Activated CD8-positive, alpha-beta memory T cell treated with anti-CD3 and anti-CD28 coated beads for 36 hours (primary cell): ENCODE data around the gene MTOR. TPM values are rescaled to one million over a fixed set of nuclear protein-coding genes. Genes with fewer than 3 reads are reported as not detected.

Experiments
- CTCF ChIA-PET: fragments of 350-600 bp; sonication (Branson Sonifier 250); formaldehyde crosslinking; loops from one replicate; lab custom pipeline; 2021; ENCODE audit warnings: antibody characterized with exemption; lab: Charles Lee
- POLR2A ChIA-PET: fragments of 350-600 bp; sonication (Branson Sonifier 250); formaldehyde crosslinking; loops from one replicate; lab custom pipeline; 2021; ENCODE audit warnings: antibody characterized with exemption; lab: Charles Lee
- total RNA-seq, 2 experiments: library from RNA; stranded (reverse); gene quantifications; one replicate each; pipeline ENCODE4 v1.2.3, GENCODE V29; 2021

MTOR gene
- total RNA-seq, 2 experiments from 2014 or later = 49.3 to 52.2 TPM

DNA sequence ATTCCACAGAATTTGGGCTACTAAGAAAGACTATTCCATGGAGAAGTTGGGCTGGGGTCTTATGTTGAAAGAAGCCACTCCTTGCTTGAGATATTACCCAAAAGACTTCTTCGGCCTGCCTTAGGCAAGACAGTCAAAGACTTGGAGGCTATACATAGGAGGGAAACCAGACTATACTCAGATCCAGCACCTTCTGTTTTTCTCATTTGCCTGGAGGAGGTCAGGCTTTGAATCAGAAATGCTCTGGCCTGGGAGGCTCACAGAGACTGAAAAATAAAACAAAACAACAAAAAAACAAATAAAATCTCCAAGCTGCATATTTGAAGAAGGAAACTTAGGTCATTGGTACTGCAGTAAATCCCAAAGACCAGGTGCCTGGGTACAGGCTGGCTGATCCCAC is 124.3 kb downstream of the MTOR start:
- ChIA-PET POLR2A (no interaction called here), CTCF (no interaction called here)

DNA sequence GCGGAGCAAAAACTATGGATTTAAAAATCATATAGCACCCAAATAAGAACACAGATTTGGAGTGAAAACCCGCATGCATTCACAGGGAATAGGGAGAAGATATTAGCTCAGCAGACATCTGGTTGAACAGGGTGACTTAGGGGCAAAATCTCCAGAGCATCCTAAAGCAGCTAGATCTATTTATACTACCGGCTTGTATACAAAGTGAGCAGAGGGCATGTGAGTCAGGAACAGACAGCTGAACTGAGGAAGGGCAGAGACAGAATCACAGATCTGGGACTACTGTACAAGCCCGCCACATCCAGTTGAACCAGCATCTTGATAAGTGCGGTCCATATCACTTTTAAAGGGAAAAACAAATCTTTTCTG is 127.5 kb downstream of the MTOR start:
- POLR2A ChIA-PET = no interaction called here
- CTCF ChIA-PET = interaction anchor here (0.8 kb wide), 1 partner anchor 97 kb away, joined by 3 read pairs; no protein-coding TSS in a partner anchor

DNA sequence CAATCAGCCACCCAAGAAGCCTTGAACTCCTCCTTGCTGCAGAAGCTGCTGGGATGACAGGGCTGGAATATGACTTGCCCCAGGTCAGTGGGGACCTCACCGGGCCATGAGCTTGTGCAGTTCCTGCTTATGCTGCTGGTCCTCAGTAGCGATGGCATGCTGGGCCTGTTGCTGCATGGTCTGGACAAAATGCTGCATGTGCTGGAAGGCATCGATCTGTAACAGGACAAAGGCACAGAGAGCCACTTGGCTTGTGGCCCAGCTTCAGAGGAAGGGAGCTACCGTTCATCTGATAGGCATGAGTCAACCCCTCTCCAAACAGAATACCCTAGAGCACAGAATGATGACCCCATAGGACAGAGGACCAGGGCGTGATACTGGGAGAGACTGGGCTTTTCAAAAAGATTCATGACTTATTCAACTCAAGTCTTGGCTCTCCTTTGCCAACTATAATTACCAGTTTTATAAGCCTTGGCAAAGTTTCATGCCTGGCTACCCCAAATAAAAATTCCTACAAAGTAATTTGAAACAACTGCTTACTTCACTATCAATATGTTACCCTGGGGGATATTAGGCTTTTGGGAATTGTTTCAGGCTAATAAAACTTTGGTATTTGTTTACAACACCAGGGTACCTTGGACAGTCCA is 128.0 kb downstream of the MTOR start:
- CTCF ChIA-PET = interaction anchor here (0.6 to 0.8 kb wide), 3 partner anchors 52 to 585 kb away, joined by 3 read pairs; no protein-coding TSS in a partner anchor
- POLR2A ChIA-PET = no interaction called here

DNA sequence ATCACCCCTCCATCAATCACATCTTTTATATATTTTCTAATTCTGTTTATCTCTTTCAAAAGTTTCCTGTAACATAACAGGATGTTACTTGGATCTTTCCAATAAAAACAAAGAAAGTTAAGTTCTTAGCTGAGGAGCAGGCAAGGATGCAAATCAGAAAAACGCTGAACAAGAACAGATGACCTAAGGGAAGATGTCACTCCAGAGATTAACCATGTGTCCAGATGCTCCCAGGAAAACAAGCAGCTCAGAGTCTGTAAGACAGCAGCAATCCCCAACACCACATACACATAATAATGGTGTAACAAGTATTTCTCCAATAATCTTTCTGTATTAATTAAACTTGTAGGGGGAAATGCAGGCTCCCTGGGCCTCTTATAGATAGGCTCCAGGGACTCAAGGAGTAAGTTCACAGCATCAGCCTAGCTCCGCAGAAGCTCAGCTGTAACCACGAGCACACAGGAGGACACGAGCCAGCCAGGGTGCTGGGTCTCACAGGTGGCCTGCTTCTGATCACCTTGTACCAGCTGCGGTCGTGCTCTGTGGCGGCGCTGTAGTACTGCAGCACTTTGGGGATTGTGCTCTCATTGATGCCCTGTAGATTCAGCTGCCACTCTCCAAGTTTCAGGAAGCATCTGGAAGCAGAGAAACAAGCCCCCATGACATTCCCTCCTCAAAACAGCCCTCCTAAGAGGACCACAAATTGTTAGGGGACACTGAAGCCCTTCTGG is 129.6 kb downstream of the MTOR start:
- ChIA-PET POLR2A (no interaction called here), CTCF (no interaction called here)

DNA sequence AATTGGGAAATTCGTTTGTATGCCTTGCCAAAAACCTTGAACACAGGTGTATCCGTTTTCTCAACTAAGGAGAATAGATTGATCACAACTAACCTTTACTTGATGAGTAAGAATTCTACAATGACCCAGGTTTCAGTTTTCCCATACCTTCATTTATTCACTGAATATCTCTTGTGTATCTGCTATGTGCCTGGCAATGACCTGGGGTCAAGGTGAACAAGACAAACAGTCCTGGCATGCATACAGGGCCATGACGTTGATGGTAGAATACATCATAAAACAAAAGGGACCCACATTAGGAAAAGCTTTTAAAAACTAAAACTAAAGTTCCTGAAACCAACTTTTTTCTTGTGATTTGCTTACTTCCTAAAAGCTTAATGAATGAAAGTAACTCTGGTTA is 130.5 kb downstream of the MTOR start:
- POLR2A ChIA-PET = no interaction called here
- CTCF ChIA-PET = no interaction called here

GRCh38 chr1:11130406-11130805 is 131.9 kb downstream of the MTOR start:
- ChIA-PET POLR2A (no interaction called here), CTCF (no interaction called here)

DNA sequence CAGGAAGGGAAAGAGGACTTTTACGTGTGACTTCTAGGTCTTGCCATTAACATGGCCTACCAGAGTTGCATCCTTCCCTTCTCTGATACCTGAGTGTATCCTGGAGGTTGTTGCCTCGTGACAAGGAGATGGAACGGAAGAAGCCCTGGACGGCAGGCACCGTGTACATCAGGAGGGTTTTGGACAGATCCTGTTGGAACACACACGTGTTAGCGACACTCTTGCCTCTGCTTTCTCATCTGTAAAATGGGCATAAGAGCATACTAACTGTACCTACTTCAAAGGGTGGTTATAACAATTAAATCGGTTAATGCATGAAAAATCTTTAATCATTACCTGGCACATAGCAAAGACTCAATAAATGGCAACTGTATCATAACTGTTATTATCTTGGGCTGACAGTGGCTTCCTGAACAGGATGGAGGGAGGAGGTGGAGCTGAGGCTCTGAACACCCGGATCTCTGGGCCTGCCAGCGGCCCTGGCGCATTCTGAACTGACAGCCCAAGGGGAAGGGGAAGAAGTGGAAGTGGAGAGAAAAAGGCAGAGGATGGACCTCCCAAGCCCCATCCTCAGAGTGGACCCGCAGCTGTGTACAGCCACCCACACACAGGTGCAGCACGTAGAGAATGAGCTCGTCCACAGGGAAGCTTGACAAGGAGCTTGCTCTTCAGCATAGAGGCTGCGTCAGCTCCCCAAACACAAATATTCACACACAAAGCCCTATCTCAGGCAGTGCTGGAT is 132.5 kb downstream of the MTOR start:
- CTCF ChIA-PET = no interaction called here
- POLR2A ChIA-PET = no interaction called here

- POLR2A ChIA-PET = no interaction called here
- CTCF ChIA-PET = interaction anchor here (1.5 kb wide), 1 partner anchor 27 kb away, joined by 3 read pairs; the partner anchor contains the start of gene EXOSC10
Measured at GRCh38 chr1:11126569-11126968, 135.8 kb downstream of the MTOR start.

DNA sequence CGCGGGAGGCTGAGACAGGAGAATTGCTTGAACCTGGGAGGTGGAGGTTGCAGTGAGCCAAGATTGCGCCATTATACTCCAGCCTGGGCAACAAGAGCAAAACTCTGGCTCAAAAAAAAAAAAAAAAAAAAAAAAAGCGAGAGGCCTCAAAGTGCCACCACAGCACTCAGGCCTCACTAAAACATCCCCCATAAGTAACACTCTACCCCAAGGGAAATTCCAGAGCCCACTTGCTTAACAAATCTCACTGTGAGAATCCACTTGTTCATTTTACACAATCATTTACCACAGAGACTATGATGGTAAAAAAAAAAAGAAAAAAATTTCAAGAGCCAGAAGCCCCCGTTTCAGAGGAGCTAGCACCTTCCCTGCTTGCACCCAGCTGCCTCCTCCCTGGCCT is 136.4 kb downstream of the MTOR start:
- ChIA-PET POLR2A (interaction anchor here (0.7 kb wide), 1 partner anchor 20 kb away, joined by 3 read pairs; no protein-coding TSS in a partner anchor), CTCF (interaction anchor here (0.6 to 1.5 kb wide), 3 partner anchors 27 to 1527 kb away, joined by 3 to 8 read pairs (median 4); partner anchors contain the start of gene EXOSC10)

DNA sequence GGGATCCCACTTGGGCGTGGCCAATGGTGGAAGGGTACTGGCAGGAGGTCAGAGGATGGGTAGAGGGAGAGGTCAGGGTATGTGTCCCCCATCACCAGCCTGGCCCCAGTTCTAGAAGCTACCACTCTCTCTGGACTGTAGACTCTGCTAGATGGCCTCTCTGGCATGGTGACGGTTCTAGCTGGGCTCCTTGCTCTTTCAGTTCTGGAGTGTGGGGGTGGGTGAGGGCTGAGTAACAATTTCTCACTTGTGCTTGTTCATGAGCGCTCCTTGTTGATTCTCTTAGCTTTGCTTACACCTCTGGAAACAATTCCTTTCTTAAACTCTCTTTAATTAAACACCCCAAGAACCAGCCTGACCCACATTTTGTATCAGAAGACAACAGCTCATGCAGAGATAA is 137.4 kb downstream of the MTOR start:
- ChIA-PET CTCF (interaction anchor here (0.8 kb wide), 1 partner anchor 88 kb away, joined by 3 read pairs; no protein-coding TSS in a partner anchor), POLR2A (no interaction called here)

- CTCF ChIA-PET = no interaction called here
Measured at GRCh38 chr1:11116318-11116717, 146.0 kb downstream of the MTOR start.

GRCh38 chr1:11114966-11115365 is 147.4 kb downstream of the MTOR start:
- ChIA-PET POLR2A (no interaction called here), CTCF (no interaction called here)

More at GRCh38 chr1:11116318-11116717, 146.0 kb downstream of the MTOR start:
- POLR2A ChIA-PET = no interaction called here

GRCh38 chr1:11109047-11109760 is 153.1 kb downstream of the MTOR start:
- ChIA-PET POLR2A (no interaction called here), CTCF (no interaction called here)

DNA sequence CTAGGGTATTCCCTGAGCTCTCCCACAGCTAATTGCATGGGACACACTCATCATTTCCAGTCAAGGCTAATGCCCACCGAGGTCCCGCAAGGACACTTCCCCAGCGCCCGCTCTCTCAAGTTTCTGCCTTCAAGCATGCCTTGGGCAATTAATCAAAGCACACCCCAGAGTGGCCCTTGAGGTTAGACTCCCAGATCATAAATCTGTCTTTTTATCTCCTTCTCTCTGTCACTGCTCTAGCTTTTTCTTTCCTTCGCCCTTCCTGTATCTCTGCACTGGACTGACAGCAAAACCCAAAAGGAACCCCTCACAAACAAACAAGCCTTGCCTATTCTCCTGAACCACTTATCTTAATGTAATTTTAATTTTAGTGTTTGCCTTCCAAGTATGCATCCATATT is 154.8 kb downstream of the MTOR start:
- ChIA-PET POLR2A (no interaction called here), CTCF (interaction anchor here (1.3 kb wide), 1 partner anchor 70 kb away, joined by 5 read pairs; no protein-coding TSS in a partner anchor)

GRCh38 chr1:11105586-11105985 is 156.8 kb downstream of the MTOR start:
- POLR2A ChIA-PET = no interaction called here

DNA sequence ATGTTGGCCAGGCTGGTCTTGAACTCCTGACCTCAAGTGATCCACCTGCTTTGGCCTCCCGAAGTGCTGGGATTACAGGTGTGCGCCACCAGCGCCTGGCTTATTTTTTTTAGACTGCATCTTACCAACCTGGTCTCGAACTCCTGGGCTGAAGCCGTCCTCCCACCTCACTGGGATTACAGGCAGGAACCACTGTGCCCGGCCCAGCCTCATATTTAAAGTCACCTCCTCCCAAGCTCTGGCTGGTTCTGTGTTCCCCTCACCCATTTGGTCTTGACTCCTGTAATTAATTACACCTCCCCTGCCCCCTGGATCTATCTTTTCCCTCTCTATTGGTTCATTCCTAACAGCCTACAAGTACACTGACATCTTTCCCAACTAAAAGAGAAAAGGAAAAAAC is 161.0 kb downstream of the MTOR start:
- CTCF ChIA-PET = interaction anchor here (4.1 kb wide), 1 partner anchor 63 kb away, joined by 21 read pairs; no protein-coding TSS in a partner anchor
- POLR2A ChIA-PET = no interaction called here

More at GRCh38 chr1:11105586-11105985, 156.8 kb downstream of the MTOR start:
- CTCF ChIA-PET = no interaction called here

DNA sequence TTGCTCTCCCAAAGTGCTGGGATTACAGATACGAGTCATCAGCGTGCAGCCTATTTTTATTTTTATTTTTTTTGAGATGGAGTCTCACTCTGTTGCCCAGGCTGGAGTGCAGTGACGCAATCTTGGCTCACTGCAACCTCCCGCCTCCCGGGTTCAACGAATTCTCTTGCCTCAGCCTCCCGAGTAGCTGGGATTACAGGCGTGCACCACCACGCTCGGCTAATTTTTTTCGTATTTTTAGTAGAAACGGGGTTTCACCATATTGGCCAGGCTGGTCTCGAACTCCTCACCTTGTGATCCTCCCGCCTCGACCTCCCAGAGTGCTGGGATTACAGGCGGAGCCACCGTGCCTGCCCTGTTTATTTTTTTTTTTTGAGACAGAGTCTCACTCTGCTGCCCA is 161.5 kb downstream of the MTOR start:
- ChIA-PET POLR2A (interaction anchor here (0.6 kb wide), 1 partner anchor 81 kb away, joined by 5 read pairs; no protein-coding TSS in a partner anchor), CTCF (interaction anchor here (4.1 kb wide), 1 partner anchor 63 kb away, joined by 21 read pairs; no protein-coding TSS in a partner anchor)

DNA sequence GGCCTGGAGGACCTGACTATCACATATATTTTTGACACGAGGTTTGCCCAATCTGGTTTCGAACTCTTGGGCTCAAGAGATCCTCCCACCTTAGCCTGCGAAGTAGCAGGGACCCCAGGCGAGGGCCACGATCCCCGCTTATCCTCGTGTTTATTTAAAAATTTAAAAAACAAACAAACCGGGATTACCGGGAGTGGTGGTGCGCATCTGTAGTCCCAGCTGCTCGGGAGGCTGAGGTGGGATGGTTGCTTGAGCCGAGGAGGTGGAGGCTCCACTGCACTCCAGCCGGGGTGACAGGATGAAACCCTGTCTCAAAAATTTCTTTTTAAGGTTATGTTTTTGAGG is 162.2 kb downstream of the MTOR start:
- ChIA-PET POLR2A (interaction anchor here (0.5 to 1.4 kb wide), 6 partner anchors 11 to 88 kb away, joined by 3 to 5 read pairs (median 4); no protein-coding TSS in a partner anchor), CTCF (interaction anchor here (0.7 to 4.1 kb wide), 2 partner anchors 39 to 62 kb away, joined by 3 to 21 read pairs; no protein-coding TSS in a partner anchor)
